RCC 7860 (cell line): ENCODE measurements around the gene SH2D1B.

ENCODE experiments used
- DNase-seq: peaks from one replicate; pipeline ENCODE4 v3.0.0-alpha.2; 2015; ENCODE audit warnings: low spot score
- FAIRE-seq: peaks from 2 replicates; lab custom pipeline; 2012; peaks lifted over from hg19 to GRCh38; lab: Jason Lieb, UNC

SH2D1B gene

GRCh38 chr1:162383516-162383915 is 28.4 kb downstream of the SH2D1B start:
- FAIRE-seq (no peak), DNase-seq (no peak)

GRCh38 chr1:162383091-162383490 is 28.8 kb downstream of the SH2D1B start:
- FAIRE-seq = no peak
- DNase-seq = no peak

GRCh38 chr1:162381941-162382750 is 29.8 kb downstream of the SH2D1B start:
- FAIRE-seq = no peak
- no peak for DNase-seq

- no peak for FAIRE-seq
- DNase-seq = no peak
These were observed 30.6 kb downstream of the SH2D1B start, which contains the start of gene C1orf226 for GRCh38 chr1:162381383-162381782. C1orf226 (plus strand) TSS chr1:162381728; CDS start chr1:162381902, 174 bp downstream.

- DNase-seq (no peak), FAIRE-seq (no peak)
These were observed 31.7 kb downstream of the SH2D1B start for GRCh38 chr1:162380061-162380846.

GRCh38 chr1:162376691-162377090 is 35.2 kb downstream of the SH2D1B start, which contains the start of gene SPATA46:
SPATA46 (minus strand) TSS chr1:162376854; CDS start chr1:162376790, 64 bp downstream.
- no peak for DNase-seq
- FAIRE-seq = no peak

GRCh38 chr1:162375463-162375862 is 36.5 kb downstream of the SH2D1B start:
- DNase-seq = no peak
- no peak for FAIRE-seq

- no peak for FAIRE-seq
- DNase-seq = no peak
These were observed 37.5 kb downstream of the SH2D1B start for GRCh38 chr1:162374406-162374805.

GRCh38 chr1:162373541-162374260 is 38.2 kb downstream of the SH2D1B start:
- FAIRE-seq = no peak

GRCh38 chr1:162373072-162373427 is 38.9 kb downstream of the SH2D1B start:
- FAIRE-seq (no peak), DNase-seq (no peak)

More at GRCh38 chr1:162373541-162374260, 38.2 kb downstream of the SH2D1B start:
- peak; percentile 85 for DNase-seq

GRCh38 chr1:162372159-162373071 is 39.5 kb downstream of the SH2D1B start:
- DNase-seq (no peak), FAIRE-seq (no peak)

- no peak for FAIRE-seq
- DNase-seq = no peak
These were observed 40.3 kb downstream of the SH2D1B start for GRCh38 chr1:162371611-162372010.

- DNase-seq (no peak), FAIRE-seq (no peak)
These were observed 41.2 kb downstream of the SH2D1B start for GRCh38 chr1:162370721-162371120.

- no peak for DNase-seq
- no peak for FAIRE-seq
These were observed 41.8 kb downstream of the SH2D1B start for GRCh38 chr1:162370161-162370560.

GRCh38 chr1:162369571-162369970 is 42.4 kb downstream of the SH2D1B start:
- FAIRE-seq = no peak
- DNase-seq = no peak

GRCh38 chr1:162368451-162368850 is 43.5 kb downstream of the SH2D1B start:
- DNase-seq = no peak
- FAIRE-seq = no peak

- FAIRE-seq (no peak), DNase-seq (no peak)
These were observed 44.2 kb downstream of the SH2D1B start for GRCh38 chr1:162367772-162368171.

- DNase-seq (no peak), FAIRE-seq (no peak)
These were observed 44.9 kb downstream of the SH2D1B start for GRCh38 chr1:162367073-162367472.

- FAIRE-seq (no peak), DNase-seq (no peak)
These were observed 45.3 kb downstream of the SH2D1B start for GRCh38 chr1:162366671-162367070.

- DNase-seq = no peak
- FAIRE-seq = no peak
These were observed 45.8 kb downstream of the SH2D1B start for GRCh38 chr1:162366149-162366548.
